MCF 10A (cell line): ENCODE data around the gene ERP44. TPM values are rescaled to one million over a fixed set of nuclear protein-coding genes. Genes with fewer than 3 reads are reported as not detected.

Source experiments
- BruUV-seq: library from RNA; stranded (reverse); fragments of 400-500 nt; replicated peaks from 2 replicates; lab custom pipeline; 2021; lab: Mats Ljungman, UMichigan
- CTCF ChIA-PET: fragments of 300-600 bp; sonication (Branson Sonifier 250); formaldehyde crosslinking; extraction: SDS; loops from one replicate; lab custom pipeline; 2021; ENCODE audit warnings: antibody characterized with exemption, inconsistent platforms; lab: Yijun Ruan, JAX
- POLR2A ChIA-PET: fragments of 300-600, 350-650 bp; sonication (Branson Sonifier 250); formaldehyde crosslinking; extraction: SDS; loops from one replicate; lab custom pipeline; 2020; ENCODE audit warnings: antibody characterized with exemption, inconsistent platforms; lab: Yijun Ruan, JAX
- DNase-seq: peaks from one replicate; pipeline ENCODE4 v3.0.0-alpha.2; 2018; ENCODE audit not compliant: unreplicated experiment
- H3K27ac Mint-ChIP-seq: one replicate; pipeline ENCODE4 v1.8.0; 2022; ENCODE audit warnings: mild to moderate bottlenecking, low read depth, mixed read lengths; ENCODE audit not compliant: unreplicated experiment
- H3K27me3 Mint-ChIP-seq: one replicate; pipeline ENCODE4 v1.8.0; 2022; ENCODE audit warnings: mixed read lengths; ENCODE audit not compliant: insufficient read depth, unreplicated experiment
- H3K36me3 Mint-ChIP-seq: one replicate; pipeline ENCODE4 v1.8.0; 2022; ENCODE audit warnings: mild to moderate bottlenecking, moderate library complexity, mixed read lengths; ENCODE audit not compliant: insufficient read depth, unreplicated experiment
- H3K4me1 Mint-ChIP-seq: one replicate; pipeline ENCODE4 v1.8.0; 2022; ENCODE audit warnings: mixed read lengths; ENCODE audit not compliant: insufficient read depth, unreplicated experiment
- H3K4me3 Mint-ChIP-seq: one replicate; pipeline ENCODE4 v1.8.0; 2022; ENCODE audit warnings: mild to moderate bottlenecking, moderate library complexity, mixed read lengths; ENCODE audit not compliant: unreplicated experiment
- H3K9me3 Mint-ChIP-seq: one replicate; pipeline ENCODE4 v1.8.0; 2022; ENCODE audit warnings: mixed read lengths; ENCODE audit not compliant: unreplicated experiment
- CTCF ChIP-seq: fragments of 200-600 bp; IDR thresholded peaks from one replicate; pipeline ENCODE4 v1.8.0; 2022; ENCODE audit warnings: antibody characterized with exemption, mild to moderate bottlenecking; ENCODE audit not compliant: unreplicated experiment
- intact Hi-C: fragments of 100-400 bp; cut with micrococcal nuclease; formaldehyde crosslinking; loops from 2 replicates; pipeline ENCODE4 v1.14.1; 2022
- total RNA-seq: library from RNA; stranded (reverse); gene quantifications from 2 replicates; pipeline ENCODE4 v1.2.3, GENCODE V29; 2022

ERP44 gene
- total RNA-seq, 1 experiment from 2014 or later = 26.3 TPM

- peaks cover 7% of the 10 kb centered on the region for H3K9me3 Mint-ChIP-seq
- POLR2A ChIA-PET = interaction anchor here (0.6 kb wide), 1 partner anchor 749 kb away, joined by 3 read pairs; no protein-coding TSS in a partner anchor
- peaks cover 27% of the 10 kb centered on the region for H3K36me3 Mint-ChIP-seq
- no peaks in the 10 kb centered on the region for H3K27me3 Mint-ChIP-seq
- DNase-seq = no peak
- intact Hi-C loops = loop anchor here (5.0 kb wide), 1 partner anchor 205 kb away; no protein-coding TSS in a partner anchor
- CTCF ChIA-PET = interaction anchor here (0.6 to 2.9 kb wide), 6 partner anchors 9 to 828 kb away, joined by 3 to 11 read pairs (median 4); no protein-coding TSS in a partner anchor
- H3K4me1 Mint-ChIP-seq = no peaks in the 10 kb centered on the region
- no peak overlapping the region for H3K4me3 Mint-ChIP-seq
- no peak for TF ChIP-seq CTCF
- no peak overlapping the region for H3K27ac Mint-ChIP-seq
- BruUV-seq = no TSS peak
These were observed 86.5 kb downstream of the ERP44 start for GRCh38 chr9:100012279-100012678.

- Mint-ChIP-seq H3K36me3 (peaks cover 26% of the 10 kb centered on the region), H3K9me3 (peaks cover 7% of the 10 kb centered on the region), H3K4me3 (no peak overlapping the region), H3K4me1 (no peaks in the 10 kb centered on the region), H3K27ac (no peak overlapping the region), H3K27me3 (no peaks in the 10 kb centered on the region)
- no TSS peak for BruUV-seq
- POLR2A ChIA-PET = interaction anchor here (1.0 kb wide), 1 partner anchor 9 kb away, joined by 3 read pairs; no protein-coding TSS in a partner anchor
- TF ChIP-seq CTCF = peak; percentile 62
- CTCF ChIA-PET = interaction anchor here (0.5 to 1.8 kb wide), 8 partner anchors 17 to 787 kb away, joined by 3 to 5 read pairs (median 3); no protein-coding TSS in a partner anchor
- DNase-seq = peak; percentile 60
- intact Hi-C loops = loop anchor here (2.0 to 5.0 kb wide), 3 partner anchors 190 to 744 kb away; partner anchors contain the start of gene NR4A3
These were observed 87.6 kb downstream of the ERP44 start for GRCh38 chr9:100011062-100011681.

- intact Hi-C loops = no loop called here
- ChIA-PET POLR2A (no interaction called here), CTCF (interaction anchor here (0.6 to 0.7 kb wide), 2 partner anchors 27 to 818 kb away, joined by 3 to 4 read pairs; no protein-coding TSS in a partner anchor)
- Mint-ChIP-seq H3K27me3 (no peaks in the 10 kb centered on the region), H3K4me1 (no peaks in the 10 kb centered on the region), H3K36me3 (peaks cover 36% of the 10 kb centered on the region), H3K27ac (no peak overlapping the region), H3K9me3 (no peaks in the 10 kb centered on the region), H3K4me3 (no peak overlapping the region)
- no peak for DNase-seq
- no peak for TF ChIP-seq CTCF
- BruUV-seq = no TSS peak
These were observed 99.0 kb downstream of the ERP44 start for GRCh38 chr9:99999797-100000196.

DNA sequence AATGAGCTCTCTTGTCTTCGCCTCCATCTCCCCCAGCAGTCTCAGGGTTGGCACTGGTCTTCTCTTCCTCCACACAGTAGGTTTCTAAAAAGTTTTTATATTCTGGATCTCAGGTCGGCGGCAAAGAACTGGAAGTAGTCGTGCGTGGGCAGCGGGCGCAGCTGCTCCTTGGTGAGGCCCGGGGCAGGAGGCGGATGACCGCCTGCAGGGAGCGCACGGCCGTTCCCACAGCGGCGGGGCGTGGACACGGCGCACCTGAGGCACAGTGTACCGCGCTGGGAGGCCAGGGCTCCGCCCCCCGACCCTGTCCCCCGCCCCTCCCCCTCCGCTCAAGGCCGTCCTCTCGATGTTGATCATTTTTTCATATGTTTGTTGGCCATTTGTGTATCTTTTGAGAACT, 99.9 kb downstream of the ERP44 start:
- no TSS peak for BruUV-seq
- CTCF ChIA-PET = interaction anchor here (0.7 kb wide), 2 partner anchors 28 to 287 kb away, joined by 3 to 4 read pairs; no protein-coding TSS in a partner anchor
- Mint-ChIP-seq H3K4me1 (no peaks in the 10 kb centered on the region), H3K27ac (peak overlapping the region; percentile 37), H3K27me3 (no peaks in the 10 kb centered on the region), H3K36me3 (peaks cover 32% of the 10 kb centered on the region), H3K4me3 (no peak overlapping the region), H3K9me3 (no peaks in the 10 kb centered on the region)
- TF ChIP-seq CTCF = no peak
- no peak for DNase-seq
- intact Hi-C loops = no loop called here
- POLR2A ChIA-PET = no interaction called here
